GM21825 (cell line): ENCODE measurements around the gene FGF3.

Experiments
- ATAC-seq: cut with Tn5 transposase; IDR thresholded peaks from one replicate; pipeline ENCODE4 v1.9.1; 2021; ENCODE audit warnings: mild to moderate bottlenecking, moderate library complexity; ENCODE audit not compliant: unreplicated experiment

Gene FGF3

GRCh38 chr11:69818603-69819441, at the start of gene FGF3:
Gene FGF3 (minus strand): TSS chr11:69819416. CDS start chr11:69818933, 483 bp downstream.
- no peak for ATAC-seq

DNA sequence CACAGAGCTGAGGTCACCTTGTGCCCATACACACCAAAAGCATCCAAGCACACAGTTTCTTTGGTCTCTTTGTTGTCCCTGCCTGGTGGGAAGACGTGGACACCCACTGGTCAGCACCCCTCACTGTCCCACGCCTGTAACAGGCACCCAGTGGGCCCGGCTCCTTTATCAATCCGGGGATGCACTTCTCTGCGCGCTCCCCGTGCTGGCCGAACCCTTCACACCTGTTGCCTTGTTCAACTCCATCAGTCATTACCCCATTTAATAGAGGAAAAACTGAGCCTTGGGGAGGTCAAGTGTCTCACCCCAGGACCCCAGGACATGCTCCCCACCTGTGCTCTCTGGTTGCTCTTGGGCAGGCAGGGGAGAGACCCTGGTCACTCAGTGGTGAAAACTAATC, 49.7 kb upstream of the FGF3 start:
- ATAC-seq, result no peak

GRCh38 chr11:69868006-69868810, 49.0 kb upstream of the FGF3 start:
- no peak for ATAC-seq

- ATAC-seq, result no peak
Measured at GRCh38 chr11:69867076-69868005, 48.1 kb upstream of the FGF3 start.

DNA sequence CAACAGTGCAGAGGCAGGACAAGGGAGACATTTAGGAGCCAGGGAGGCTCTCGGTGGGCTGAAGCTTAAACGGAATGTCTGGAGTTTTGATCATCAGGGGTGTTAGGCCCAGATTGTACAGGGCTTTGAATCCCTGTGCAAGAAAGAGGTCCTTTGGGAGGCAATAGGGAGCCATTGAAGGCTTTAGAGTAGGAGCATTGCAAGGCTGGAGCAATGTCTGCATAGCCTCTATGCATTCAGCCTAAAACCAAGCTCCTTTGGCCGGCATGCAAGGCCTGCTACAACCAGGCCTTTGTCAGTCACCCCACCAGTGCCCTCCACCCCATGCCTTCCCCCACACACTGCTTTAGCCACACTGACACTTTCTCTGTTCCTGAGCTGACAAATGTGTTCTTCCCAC, 47.4 kb upstream of the FGF3 start:
- no peak for ATAC-seq

GRCh38 chr11:69865707-69866106, 46.5 kb upstream of the FGF3 start:
- no peak for ATAC-seq

- no peak for ATAC-seq
Measured at GRCh38 chr11:69864686-69865661, 45.8 kb upstream of the FGF3 start.

DNA sequence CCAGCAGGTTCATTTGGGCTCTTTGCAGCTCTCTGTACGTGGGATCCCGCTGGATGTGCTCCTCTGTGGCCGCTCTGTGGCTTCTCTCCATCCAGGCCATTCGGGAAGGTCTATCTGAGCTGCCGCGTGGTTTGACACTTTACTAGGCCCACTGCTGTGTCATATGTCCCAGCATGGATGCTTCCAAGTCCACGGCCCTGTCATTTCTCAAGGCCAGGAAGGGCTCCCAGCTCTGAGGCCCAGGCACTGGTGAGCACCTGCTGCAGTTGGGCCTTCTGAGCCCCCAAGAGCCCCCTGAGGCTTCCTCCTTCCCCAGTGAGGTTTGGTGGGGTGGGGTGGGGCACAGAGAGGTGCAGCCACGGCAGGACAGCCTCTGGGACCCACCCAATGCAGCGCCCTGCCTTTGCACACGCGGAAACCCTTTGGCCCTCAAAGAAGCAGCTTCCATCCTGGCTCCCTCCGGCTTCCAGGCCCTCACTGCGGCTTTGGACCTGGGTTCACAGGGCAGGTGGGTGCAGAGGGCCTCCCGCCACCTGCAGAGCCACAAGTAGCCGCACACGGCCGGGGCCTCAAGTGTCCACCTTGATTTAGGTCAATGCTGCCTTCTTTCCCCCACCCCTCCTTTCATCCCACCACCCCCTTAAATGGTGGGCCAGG, 44.5 kb upstream of the FGF3 start:
- ATAC-seq, result no peak

- no peak for ATAC-seq
Measured at GRCh38 chr11:69862797-69863543, 43.8 kb upstream of the FGF3 start.

DNA sequence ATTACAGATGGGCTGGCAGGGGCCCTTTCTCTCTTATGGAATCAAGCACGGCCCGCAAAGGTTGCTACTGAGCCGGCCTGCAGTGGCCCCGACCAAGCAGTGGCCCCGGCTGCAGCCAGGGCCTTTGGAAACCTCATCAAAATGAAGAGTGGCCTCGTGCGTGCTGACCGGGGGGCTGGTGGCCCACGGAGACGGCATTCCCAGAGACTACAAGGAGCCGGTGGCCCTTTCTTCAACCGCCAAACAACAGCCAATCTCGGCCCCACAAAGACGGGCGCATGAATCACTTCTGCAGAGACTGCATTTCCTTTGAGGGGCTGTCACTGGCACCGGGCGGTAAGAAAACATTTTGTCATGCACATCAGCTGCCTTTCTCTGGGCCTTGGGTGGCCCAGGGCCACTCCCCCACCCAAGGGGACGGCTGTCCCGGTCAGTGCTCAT, 43.1 kb upstream of the FGF3 start:
- ATAC-seq, result no peak

- no peak for ATAC-seq
Measured at GRCh38 chr11:69861901-69862300, 42.7 kb upstream of the FGF3 start.

DNA sequence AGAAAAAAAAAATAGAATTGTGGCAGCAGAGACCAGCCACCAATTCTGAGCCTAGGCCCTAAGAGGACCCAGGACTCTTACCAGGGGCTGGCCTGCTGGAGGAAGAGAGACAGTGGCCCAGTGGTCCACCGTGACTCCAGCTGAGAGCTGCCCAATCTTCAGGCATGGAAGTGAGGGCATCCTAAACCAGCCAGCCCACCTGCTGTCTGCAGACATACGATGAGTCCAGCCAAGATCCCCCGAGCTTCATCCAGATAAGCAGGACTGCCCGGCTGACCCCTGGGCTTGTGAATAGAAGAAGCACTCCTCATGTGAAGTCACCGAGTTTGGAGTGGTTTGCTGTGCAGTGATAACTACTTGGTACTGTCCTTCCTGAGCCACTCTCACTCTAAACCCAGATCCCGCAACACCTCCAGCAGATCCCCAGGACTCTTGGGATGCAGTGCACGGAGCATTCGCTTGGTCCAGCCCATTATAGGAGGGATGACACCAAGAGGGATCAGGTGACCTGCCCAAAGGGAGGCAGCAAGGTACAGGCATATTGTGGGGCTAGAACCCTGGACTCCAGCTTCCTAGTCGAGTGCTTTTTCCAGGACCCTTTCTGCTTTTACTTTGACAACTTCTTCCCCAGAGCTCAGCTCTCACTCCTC, 41.7 kb upstream of the FGF3 start:
- ATAC-seq, result no peak

DNA sequence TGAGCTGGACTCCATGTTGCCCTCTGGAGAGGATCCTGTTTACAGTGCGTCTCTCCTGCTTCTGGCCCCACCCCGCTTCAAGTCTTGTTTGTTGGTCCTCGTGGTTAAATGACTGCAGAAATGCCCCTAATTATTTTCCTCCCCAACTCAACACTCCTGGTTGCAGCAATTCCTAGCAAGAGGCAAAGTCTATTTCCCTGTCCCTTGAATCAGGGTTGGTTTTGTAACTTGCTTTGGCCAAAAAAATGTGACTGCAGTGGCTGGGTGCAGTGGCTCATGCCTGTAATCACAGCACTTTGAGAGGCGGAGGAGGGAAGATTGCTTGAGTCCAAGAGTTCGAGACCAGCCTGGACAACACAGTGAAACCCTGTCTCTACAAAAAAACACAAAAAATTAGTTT, 41.0 kb upstream of the FGF3 start:
- ATAC-seq, result no peak

GRCh38 chr11:69859275-69859934, 40.2 kb upstream of the FGF3 start:
- ATAC-seq, result no peak

DNA sequence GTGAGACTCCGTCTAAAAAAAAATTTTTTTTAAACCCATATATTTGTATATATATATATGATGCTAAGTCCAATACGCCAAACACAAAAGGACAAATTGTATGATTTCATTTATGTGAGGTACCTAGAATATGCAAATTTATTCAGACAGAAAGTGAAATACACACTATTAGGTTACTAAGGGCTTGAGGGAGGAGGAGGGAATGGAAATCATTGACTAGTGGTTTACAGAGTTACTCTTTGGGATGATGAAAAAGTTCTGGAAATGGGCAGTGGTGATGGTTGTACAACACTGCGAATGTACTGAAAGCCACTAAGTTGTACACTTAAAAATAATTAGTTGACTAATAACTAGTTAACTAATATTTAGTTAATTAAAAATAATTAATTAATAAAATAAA, 36.2 kb upstream of the FGF3 start:
- no peak for ATAC-seq

GRCh38 chr11:69854713-69855112, 35.5 kb upstream of the FGF3 start:
- no peak for ATAC-seq

DNA sequence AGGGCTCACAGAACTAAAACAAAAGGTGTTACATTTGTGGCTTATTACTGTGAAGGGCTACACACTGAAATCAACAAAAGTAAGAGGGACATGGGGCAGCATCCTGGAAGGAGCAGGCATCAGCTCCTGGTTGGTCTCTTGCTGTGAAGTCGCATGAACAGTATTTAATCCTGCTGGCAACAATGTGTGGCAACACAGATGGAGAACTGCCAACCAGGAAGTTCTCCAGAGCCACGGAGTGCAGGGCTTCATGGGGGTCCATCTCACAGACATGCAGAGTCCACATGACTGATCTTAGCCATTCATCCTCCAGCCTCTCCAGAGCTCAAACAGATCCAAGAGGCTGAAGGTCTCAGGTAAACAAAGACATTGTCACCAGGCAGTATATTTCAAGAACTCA, 32.8 kb upstream of the FGF3 start:
- ATAC-seq, result no peak

- ATAC-seq, result no peak
Measured at GRCh38 chr11:69848201-69848600, 29.0 kb upstream of the FGF3 start.
